Activated CD4-positive, alpha-beta T cell treated with anti-CD3 and anti-CD28 coated beads, Interleukin-2, amount 10 ng/mL, durations not matched to agents 24 days and 14 days (primary cell): ENCODE measurements around the gene PDE1C. TPM values are rescaled to one million over a fixed set of nuclear protein-coding genes. Genes with fewer than 3 reads are reported as not detected.

Source experiments
- DNase-seq: peaks from one replicate; pipeline ENCODE4 v3.0.0; 2022
- H3K27ac Mint-ChIP-seq: one replicate; pipeline ENCODE4 v1.8.0; 2022; ENCODE audit warnings: mild to moderate bottlenecking, mixed read lengths
- H3K27me3 Mint-ChIP-seq: one replicate; pipeline ENCODE4 v1.8.0; 2022; ENCODE audit warnings: mixed read lengths
- H3K36me3 Mint-ChIP-seq: one replicate; pipeline ENCODE4 v1.8.0; 2022; ENCODE audit warnings: low read depth, mild to moderate bottlenecking, mixed read lengths
- H3K4me1 Mint-ChIP-seq: one replicate; pipeline ENCODE4 v1.8.0; 2021; ENCODE audit warnings: mixed read lengths
- H3K4me3 Mint-ChIP-seq: one replicate; pipeline ENCODE4 v1.8.0; 2022; ENCODE audit warnings: mild to moderate bottlenecking, moderate library complexity, mixed read lengths
- H3K9me3 Mint-ChIP-seq: one replicate; pipeline ENCODE4 v1.8.0; 2021; ENCODE audit warnings: mixed read lengths
- intact Hi-C: fragments of 100-400 bp; cut with micrococcal nuclease; formaldehyde crosslinking; loops from one replicate; pipeline ENCODE4 v1.15.1; 2023
- total RNA-seq: library from RNA; stranded (reverse); gene quantifications from 2 replicates; pipeline ENCODE4 v1.2.3, GENCODE V29; 2022

The PDE1C gene
- total RNA-seq, 1 donor from 2014 or later, result not detected

DNA sequence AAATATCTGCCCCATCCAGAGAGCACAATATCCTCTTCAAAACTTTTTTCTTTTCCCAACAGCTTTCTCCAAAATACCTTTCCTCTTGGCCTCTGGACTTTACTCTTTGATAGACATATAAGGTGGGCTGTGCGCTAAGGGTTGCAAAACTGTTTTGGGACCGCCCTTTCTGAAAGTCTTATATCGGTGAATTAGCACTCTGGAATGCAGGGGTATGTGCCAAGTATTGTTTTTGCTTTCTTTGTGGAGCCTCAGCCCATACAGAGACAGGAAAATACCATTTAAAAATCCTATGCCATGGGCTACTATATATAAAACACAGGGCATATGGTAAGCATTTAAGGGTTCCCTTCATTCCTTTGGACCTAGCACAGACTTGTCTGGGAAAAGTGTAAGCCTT is 345.5 kb downstream of the PDE1C start:
- intact Hi-C loops, result no loop called here
- no peaks in the 10 kb centered on the region for H3K27me3 Mint-ChIP-seq
- no peak overlapping the region for H3K27ac Mint-ChIP-seq
- H3K9me3 Mint-ChIP-seq, result no peaks in the 10 kb centered on the region
- H3K4me1 Mint-ChIP-seq, result no peaks in the 10 kb centered on the region
- no peak for DNase-seq
- no peak overlapping the region for H3K4me3 Mint-ChIP-seq
- no peaks in the 10 kb centered on the region for H3K36me3 Mint-ChIP-seq

DNA sequence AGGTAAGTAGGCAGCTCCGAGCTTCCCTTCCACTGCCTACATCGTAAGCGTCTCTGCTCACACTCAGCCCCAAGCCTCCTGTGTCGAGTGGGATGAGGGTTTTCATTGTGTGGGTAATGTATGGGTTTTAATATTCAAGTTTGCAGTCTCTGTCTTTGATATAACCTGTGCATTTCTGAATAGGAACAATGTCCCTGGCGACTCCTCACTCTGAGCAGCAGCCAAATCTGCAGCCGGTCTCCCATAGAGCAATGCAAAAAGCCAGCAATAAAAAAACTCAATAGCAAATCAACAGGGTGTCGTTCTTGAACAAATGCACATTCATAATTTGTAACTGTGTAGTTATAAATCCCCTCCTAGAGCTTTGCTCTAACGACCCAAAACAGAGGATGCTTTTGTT is 349.8 kb downstream of the PDE1C start:
- Mint-ChIP-seq H3K4me3 (no peak overlapping the region), H3K9me3 (no peaks in the 10 kb centered on the region), H3K27ac (no peak overlapping the region), H3K27me3 (no peaks in the 10 kb centered on the region), H3K4me1 (no peaks in the 10 kb centered on the region), H3K36me3 (no peaks in the 10 kb centered on the region)
- intact Hi-C loops, result no loop called here
- no peak for DNase-seq

GRCh38 chr7:31716355-31716754 is 353.9 kb downstream of the PDE1C start:
- H3K4me3 Mint-ChIP-seq, result no peak overlapping the region
- no peak for DNase-seq
- H3K27me3 Mint-ChIP-seq, result no peaks in the 10 kb centered on the region
- H3K27ac Mint-ChIP-seq, result no peak overlapping the region
- intact Hi-C loops, result no loop called here
- H3K9me3 Mint-ChIP-seq, result no peaks in the 10 kb centered on the region
- no peaks in the 10 kb centered on the region for H3K36me3 Mint-ChIP-seq
- no peaks in the 10 kb centered on the region for H3K4me1 Mint-ChIP-seq

DNA sequence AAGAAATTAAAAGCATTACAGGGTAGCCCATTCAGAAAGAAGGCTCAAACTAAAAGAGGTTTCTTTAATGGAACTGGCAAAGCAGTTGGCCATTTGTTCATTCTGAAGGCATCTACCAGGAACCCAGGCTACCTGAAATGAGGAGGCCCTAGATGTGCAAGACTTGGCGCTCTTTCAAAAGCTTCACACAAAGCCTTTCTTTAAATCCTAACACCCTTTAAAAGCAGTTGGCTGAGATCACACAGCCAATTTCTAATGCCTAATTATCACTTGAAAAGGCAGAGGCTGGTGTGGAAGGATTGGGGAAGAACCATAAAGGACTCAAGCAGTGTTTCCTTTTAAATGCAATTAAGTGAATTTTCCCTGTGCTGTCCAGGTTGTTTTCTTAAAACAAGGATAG is 360.0 kb downstream of the PDE1C start:
- Mint-ChIP-seq H3K9me3 (no peaks in the 10 kb centered on the region), H3K36me3 (no peaks in the 10 kb centered on the region), H3K4me3 (no peak overlapping the region), H3K4me1 (no peaks in the 10 kb centered on the region), H3K27me3 (no peaks in the 10 kb centered on the region), H3K27ac (no peak overlapping the region)
- intact Hi-C loops, result no loop called here
- no peak for DNase-seq

DNA sequence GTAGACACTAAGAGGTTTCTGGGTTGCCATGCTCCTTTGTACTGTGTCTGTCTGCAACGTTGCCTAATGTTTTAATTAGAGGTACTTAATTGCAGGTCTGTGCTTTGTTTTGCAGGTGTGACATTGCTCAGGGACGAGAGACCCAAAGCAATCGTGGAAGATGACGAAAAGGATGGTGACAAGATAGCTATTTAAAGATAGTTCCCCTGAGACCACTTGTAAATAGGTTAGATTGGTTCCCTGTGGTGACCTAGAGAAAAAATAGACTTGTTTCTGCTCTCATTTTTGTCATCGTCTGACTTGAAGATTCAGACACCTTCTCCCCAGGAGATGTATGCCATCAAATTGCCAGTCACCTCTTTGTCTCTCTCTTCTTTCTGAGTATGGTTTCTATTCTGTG is 363.1 kb downstream of the PDE1C start:
- intact Hi-C loops, result no loop called here
- H3K36me3 Mint-ChIP-seq, result no peaks in the 10 kb centered on the region

DNA sequence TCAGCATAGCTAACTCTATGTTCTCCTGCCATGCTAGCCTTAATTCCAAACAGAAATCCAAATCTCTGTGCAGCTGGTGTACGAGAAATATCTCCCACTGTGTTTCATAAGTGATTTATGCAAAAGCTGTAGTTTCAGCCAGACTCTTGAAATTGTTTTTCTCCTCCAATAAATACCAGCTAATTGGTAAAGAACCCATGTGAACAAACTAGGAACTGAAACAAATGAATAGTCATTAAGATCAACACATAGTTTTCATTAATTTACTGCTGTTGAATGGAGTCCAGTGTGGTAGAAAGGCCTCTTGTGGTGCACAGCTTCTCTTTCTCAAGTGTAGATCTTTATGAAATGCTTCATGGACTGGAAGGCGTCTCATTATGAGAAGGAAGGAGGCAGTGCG is 364.8 kb downstream of the PDE1C start:
- DNase-seq, result no peak
- Mint-ChIP-seq H3K4me3 (no peak overlapping the region), H3K27me3 (no peaks in the 10 kb centered on the region), H3K9me3 (no peaks in the 10 kb centered on the region), H3K4me1 (no peaks in the 10 kb centered on the region), H3K27ac (no peak overlapping the region), H3K36me3 (no peaks in the 10 kb centered on the region)
- intact Hi-C loops, result no loop called here

More for the DNA sequence above, 363.1 kb downstream of the PDE1C start:
- Mint-ChIP-seq H3K4me1 (no peaks in the 10 kb centered on the region), H3K27me3 (no peaks in the 10 kb centered on the region), H3K4me3 (no peak overlapping the region), H3K27ac (no peak overlapping the region), H3K9me3 (no peaks in the 10 kb centered on the region)
- DNase-seq, result no peak

DNA sequence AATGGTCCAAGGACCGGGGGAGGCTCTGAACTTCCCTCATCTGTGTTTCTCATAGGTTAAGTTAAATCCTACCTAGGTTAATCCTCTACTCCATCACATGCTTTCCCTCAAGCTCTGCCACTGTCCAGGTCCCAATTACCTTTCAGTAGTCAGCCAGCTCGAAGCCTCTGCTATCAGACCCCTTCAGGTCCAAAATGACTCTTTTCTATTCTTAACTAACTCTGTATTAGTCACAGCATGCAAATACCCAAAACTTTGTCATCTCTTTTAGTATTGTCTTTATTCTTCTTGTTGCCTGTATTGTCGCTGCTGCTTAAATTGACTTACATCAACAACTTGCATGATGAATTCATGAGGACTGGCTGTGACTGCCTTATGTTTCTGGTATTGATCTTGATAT is 367.9 kb downstream of the PDE1C start:
- DNase-seq, result no peak
- no peaks in the 10 kb centered on the region for H3K27me3 Mint-ChIP-seq
- no peak overlapping the region for H3K4me3 Mint-ChIP-seq
- H3K27ac Mint-ChIP-seq, result no peak overlapping the region
- H3K36me3 Mint-ChIP-seq, result no peaks in the 10 kb centered on the region
- no peaks in the 10 kb centered on the region for H3K4me1 Mint-ChIP-seq
- intact Hi-C loops, result no loop called here
- H3K9me3 Mint-ChIP-seq, result no peaks in the 10 kb centered on the region
